ENCODE results near the gene REP15.

DNA sequence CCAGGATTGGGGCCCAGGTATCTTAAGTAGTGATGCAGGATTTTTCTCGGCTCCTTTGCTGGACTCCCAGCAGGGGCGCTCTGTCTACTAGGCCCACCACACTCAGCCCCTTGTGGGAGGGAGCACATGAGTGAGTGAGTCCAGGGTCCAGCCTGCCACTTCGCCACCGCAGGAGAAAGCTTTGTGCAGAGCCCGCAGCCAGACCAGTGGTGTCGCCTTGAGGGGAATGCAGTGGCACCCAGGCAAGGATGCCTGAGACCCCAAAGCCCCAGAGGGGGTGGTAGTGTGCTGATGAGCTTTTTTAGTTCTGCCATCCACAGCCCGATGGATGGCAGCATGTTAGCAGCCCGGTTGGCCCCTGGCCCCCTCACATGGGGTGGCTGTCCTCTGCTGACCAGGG lies 9.0 kb downstream of the REP15 start:
- TF ChIP-seq EP300 (IDR thresholded peaks at IDR 0.05) (no peak), POLR2A (IDR thresholded peaks at IDR 0.05; ENCODE audit: low read depth) (no peak)
- TF ChIP-seq, protein P1, sequence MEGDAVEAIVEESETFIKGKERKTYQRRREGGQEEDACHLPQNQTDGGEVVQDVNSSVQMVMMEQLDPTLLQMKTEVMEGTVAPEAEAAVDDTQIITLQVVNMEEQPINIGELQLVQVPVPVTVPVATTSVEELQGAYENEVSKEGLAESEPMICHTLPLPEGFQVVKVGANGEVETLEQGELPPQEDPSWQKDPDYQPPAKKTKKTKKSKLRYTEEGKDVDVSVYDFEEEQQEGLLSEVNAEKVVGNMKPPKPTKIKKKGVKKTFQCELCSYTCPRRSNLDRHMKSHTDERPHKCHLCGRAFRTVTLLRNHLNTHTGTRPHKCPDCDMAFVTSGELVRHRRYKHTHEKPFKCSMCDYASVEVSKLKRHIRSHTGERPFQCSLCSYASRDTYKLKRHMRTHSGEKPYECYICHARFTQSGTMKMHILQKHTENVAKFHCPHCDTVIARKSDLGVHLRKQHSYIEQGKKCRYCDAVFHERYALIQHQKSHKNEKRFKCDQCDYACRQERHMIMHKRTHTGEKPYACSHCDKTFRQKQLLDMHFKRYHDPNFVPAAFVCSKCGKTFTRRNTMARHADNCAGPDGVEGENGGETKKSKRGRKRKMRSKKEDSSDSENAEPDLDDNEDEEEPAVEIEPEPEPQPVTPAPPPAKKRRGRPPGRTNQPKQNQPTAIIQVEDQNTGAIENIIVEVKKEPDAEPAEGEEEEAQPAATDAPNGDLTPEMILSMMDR (IDR thresholded peaks at IDR 0.05), result no peak
